ENCODE data around the gene ARFGEF3. TPM values are rescaled to one million over a fixed set of nuclear protein-coding genes. Genes with fewer than 3 reads are reported as not detected.

Gene ARFGEF3
- total RNA-seq, 1 donor from 2014 or later, result 0.15 TPM

DNA sequence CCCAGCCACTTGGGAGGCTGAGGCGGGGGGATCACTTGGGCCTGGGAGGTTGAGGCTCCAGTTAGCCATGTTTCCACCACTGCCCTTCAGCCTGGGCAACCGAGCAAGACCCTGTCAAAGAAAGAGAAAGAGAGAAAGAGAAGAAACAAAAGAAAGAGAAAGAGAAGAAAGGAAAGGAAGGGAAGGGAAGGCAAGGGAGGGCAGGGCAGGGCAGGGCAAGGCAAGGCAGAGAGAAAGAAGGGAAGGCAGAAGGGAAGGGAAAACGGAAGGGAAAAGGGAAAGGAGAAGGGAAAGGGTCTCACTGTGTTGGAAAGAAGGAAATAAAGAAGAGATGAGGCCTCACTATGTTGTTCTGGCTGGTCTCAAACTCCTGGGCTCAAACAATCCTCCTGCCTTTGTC is 104.4 kb downstream of the ARFGEF3 start:
- intact Hi-C loops (cut with micrococcal nuclease), result no loop called here

DNA sequence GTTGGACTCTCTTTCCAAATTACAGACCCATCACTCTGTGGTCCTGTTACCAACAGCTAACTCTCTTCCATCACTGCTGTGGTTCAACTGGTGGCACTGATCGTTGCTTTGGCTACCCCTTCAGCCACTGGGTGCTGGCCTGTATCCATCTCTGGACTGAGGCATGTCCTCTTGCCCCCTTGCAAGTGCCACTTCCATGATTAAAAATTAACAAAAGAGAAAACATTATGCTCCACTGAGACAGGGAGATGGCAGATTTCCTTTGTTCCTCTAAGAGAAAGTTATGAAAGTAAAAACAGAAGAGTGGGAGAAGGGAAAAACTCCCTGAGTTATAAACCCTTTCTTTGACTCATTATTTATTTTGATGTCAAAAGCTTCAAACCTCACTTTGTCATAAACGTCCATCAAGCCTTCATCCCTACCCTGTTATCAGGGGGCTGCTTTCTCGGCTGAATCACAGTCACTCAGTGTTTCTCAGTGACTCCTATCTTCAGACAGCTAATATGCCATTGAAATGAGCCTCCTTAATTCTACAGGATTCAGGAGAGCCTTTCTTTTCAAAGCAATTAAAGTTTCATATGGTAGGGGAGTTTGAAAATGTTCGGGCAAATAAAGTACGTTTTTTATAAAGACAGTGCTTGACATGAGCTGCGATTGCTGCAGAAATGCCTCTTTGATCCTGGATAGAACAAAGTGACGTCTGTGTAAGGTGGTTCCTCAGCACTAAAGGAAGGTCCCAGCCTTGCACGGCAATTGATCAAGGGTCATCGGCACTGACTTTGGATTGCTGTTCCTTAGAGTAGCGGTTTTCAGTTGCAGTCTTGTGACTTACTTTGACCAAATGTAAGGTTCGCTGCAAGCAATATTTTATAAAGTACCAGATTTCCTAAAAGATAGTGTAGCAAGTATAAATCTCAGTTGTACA is 106.5 kb downstream of the ARFGEF3 start:
- intact Hi-C loops (cut with micrococcal nuclease), result no loop called here

DNA sequence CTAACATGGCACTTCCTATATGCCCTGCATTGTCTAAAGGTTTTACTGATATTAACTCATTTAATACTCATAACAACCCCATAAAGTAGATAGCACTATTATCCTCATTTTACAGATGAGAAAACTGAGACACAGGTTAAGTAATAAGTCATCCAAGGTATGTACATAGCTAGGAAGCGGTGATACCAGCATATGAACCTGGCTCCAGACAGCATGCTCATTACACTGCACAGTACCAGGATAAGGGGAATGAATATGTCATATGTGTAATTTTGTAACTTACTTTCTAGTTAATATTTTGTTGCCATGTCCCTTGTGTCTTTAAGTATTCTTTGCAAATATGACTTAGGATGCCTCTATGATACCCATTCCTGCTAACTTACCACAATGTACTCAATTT is 109.7 kb downstream of the ARFGEF3 start:
- intact Hi-C loops (cut with micrococcal nuclease), result no loop called here

DNA sequence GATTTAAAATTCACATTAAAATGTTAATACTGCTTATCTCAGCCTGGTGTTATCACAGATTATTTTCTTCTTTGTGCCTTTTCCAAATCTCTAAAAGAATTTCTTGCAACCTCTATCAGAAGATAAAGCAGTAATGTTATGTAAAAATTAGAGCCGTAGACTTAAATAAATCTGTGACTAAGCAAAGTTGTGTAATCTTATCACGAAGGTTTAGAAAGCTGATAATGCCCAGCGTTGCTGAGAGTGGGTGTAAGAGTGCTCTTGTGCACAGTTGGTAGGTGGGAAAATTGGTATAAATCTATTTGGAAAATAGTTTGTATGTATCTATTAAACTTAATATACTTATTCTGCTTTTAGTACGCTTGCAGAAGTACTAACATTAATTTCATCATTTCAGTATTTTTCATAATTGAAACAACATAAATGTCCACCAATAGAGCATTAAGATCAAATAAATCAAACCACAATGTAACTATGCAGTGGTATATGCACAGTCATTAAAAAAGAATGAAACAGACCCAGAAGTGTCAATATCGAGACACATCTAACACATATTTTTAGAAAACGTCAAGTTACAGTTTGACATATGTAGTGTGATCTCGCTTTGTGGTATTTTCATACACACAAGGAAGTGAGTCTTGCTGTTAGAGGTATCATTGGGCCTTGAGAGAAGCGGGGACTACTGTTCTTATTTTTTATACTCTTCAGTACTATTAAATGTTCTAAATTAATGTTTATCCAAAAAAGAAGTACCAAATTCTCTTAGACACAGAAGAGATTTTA is 111.0 kb downstream of the ARFGEF3 start:
- intact Hi-C loops (cut with micrococcal nuclease), result no loop called here

DNA sequence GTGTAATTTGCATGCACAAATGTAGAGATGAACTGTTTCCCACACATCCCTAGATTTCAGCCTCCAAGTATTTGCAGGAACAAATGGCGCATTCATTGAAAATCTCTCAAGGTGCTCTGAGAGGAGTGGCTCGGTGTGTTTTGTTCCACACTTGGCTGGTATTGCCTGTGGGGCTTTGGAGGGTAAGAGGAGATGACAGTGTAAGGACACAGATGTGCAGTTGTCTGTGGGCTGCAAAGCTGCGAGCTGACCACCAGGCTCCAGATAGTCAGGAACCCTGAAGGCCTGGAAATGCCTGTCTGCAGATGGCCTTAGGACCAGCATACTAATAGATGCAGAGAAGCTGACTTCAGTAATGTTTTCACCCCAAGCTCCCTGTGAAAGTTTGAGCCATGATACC is 114.2 kb downstream of the ARFGEF3 start:
- intact Hi-C loops (cut with micrococcal nuclease), result no loop called here

DNA sequence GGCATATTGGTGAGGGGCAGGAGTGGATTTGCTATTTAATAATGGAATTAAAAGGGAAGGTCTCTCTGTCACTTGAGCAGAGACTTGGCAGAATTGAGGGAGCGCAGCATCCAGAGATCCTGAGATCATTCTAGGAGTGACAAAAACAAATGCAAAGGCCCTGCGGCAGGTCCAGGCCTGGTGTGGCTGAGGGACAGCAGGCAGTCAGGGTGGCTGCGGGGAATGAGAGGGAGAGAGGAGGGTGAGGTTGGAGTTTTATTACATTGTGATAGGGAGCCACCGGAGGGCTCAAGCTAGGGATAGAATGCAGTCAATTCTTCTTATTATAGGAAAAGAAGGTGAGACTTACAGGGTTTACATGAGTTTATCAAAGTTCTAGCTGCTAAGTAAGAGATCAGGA is 116.1 kb downstream of the ARFGEF3 start:
- intact Hi-C loops (cut with micrococcal nuclease), result no loop called here

DNA sequence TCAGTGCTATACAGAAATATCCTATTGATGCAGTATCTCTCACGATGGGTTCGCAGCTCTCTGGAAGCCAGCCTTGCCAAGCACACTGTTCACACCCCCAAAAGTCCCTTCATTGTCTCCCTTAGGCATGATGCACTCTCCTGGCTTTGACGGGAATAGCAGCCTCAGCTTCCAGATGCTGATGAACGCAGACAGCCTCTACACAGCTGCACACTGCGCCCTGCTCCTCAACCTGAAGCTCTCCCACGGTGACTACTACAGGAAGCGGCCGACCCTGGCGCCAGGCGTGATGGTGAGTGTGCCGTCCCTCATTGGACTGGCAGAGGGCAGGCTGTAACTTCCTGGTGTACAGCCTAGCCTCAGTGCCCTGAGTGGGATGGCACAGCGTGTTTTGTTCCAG is 116.6 kb downstream of the ARFGEF3 start:
- intact Hi-C loops (cut with micrococcal nuclease), result no loop called here

DNA sequence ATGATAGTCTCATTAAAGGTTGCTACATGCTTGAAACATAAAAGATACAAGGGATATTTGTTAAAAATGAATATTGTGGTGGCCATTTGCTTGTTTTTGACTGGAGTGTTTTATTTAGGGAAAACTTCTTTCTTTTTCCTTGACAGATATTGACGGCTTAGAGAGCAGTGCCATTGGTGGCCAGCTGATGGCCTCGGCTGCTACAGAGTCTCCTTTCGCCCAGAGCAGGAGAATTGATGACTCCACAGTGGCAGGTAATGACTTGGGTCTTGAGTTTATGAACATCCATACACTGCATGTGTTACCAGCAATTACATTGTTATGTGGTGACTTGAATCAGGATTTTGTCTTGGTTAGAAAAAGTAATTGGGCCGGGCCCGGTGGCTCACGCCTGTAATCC is 124.1 kb downstream of the ARFGEF3 start:
- intact Hi-C loops (cut with micrococcal nuclease), result loop anchor here (2.0 to 5.0 kb wide), 2 partner anchors 222 to 285 kb away; no protein-coding TSS in a partner anchor

DNA sequence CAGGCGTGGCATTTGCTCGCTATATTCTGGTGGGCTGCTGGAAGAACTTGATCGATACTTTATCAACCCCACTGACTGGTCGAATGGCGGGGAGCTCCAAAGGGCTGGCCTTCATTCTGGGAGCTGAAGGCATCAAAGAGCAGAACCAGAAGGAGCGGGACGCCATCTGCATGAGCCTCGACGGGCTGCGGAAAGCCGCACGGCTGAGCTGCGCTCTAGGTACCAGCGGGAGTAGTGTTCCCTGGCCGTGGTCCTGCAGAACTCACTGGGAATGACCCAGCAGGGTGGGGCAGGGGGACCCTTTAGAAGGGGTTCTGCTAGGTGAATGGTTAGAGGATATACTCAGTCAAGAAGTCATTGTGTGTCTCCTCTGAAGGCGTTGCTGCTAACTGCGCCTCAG is 125.0 kb downstream of the ARFGEF3 start:
- intact Hi-C loops (cut with micrococcal nuclease), result loop anchor here (1.0 to 5.0 kb wide), 3 partner anchors 170 to 286 kb away; no protein-coding TSS in a partner anchor

DNA sequence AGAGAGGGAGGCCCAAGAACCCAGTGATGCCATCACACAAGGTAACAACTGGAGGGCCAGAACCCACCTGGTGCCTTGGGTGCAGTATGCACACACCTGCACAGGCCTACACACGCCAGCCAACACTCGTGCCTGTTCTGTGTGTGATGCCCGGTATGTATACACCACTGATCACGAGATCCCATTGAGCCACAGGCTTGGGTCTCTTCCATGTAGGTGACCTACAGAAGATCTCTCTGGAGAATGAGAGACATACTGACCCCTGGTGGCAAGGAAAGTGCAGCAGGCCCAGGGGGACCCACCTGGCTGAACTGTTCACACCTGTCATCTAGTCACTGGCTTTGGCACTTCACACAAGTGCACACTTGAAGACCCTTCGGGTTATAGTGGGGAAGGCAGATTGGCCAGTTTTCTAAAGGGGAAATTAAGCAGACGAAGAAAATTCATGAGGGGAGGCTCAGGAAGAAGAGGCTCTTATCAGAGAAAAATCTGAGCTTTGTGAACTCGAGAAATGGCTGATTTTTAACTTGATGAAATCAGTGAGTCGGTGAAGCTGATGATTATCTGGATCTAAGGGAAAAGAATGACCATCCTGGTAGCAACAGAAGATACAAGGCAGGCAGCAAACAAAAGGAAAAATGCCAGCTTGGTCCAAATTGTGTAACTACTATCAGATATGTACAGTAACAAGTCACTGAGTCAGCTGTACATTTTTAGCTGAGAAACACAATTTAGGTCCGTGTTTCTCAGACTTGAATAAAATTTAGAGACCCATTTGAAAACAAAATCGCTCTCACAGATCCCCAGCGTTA is 125.6 kb downstream of the ARFGEF3 start:
- intact Hi-C loops (cut with micrococcal nuclease), result loop anchor here (1.0 to 5.0 kb wide), 3 partner anchors 171 to 287 kb away; no protein-coding TSS in a partner anchor

DNA sequence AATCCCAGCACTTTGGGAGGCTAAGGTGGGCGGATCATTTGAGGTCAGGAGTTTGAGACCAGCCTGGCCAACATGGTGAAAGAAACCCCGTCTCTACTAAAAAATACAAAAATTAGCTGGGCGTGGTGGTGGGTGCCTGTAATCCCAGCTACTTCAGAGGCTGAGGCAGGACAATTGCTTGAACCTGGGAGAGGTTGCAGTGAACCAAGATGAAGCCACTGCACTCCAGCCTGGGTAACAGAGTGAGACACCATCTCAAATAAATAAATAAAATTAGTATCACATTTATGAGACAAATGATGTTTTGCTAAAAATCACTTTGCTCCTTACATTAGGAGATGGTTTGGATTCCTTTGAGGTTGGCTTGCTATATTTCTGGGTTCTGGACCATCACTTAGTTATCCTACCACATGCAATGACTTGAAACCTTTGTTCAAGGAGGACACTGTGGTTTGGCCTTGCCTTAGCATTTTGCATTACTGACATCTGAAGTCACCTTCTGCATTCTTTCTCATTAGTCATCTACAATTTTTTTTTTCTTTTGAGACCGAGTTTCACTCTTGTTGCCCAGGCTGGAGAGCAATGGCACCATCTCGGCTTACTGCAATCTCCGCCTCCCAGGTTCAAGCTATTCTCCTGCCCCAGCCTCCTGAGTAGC is 126.8 kb downstream of the ARFGEF3 start:
- intact Hi-C loops (cut with micrococcal nuclease), result loop anchor here (5.0 kb wide), 1 partner anchor 219 kb away; no protein-coding TSS in a partner anchor

DNA sequence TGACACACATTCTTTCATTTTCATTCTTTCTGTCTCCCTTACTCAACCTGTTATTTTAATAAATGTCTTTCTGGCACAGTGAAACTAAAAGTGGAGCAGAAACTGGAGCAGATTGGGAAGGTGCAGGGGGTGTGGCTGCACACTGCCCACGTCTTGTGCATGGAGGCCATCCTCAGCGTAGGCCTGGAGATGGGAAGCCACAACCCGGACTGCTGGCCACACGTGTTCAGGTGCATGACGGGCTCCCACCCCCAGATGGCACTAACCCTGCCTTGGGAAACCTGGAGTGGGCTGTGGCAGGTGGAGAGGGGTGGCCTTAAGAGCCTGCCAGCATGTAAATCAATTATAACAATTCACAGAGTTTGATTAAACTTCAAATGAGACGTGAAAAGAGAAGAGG is 128.0 kb downstream of the ARFGEF3 start:
- intact Hi-C loops (cut with micrococcal nuclease), result loop anchor here (5.0 kb wide), 1 partner anchor 218 kb away; no protein-coding TSS in a partner anchor

DNA sequence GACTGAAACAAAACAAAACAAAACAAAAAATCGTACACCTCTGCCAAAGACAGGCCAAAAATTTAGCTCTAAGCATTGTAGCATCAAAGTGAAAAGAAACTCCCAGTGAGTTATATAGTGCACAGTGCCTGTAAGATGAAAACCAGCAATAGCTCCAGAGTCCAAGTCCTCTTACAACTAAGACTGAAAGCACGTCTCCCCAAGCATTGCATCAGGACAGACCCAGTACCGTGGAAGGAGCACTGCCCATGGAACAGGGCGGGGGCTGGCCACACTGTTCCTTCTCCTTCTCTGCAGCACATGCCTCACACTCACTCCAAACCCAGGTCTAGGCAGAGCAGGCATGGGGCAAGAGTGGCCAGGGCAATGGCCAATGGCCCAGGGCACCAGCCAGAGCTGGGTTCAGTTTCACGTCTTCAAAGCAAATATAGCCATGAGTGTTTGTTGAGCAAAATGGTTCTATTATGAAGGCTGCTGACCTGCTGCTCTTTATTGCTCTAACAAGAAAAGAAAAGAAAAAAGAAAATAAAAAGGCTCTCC is 128.8 kb downstream of the ARFGEF3 start:
- intact Hi-C loops (cut with micrococcal nuclease), result no loop called here

DNA sequence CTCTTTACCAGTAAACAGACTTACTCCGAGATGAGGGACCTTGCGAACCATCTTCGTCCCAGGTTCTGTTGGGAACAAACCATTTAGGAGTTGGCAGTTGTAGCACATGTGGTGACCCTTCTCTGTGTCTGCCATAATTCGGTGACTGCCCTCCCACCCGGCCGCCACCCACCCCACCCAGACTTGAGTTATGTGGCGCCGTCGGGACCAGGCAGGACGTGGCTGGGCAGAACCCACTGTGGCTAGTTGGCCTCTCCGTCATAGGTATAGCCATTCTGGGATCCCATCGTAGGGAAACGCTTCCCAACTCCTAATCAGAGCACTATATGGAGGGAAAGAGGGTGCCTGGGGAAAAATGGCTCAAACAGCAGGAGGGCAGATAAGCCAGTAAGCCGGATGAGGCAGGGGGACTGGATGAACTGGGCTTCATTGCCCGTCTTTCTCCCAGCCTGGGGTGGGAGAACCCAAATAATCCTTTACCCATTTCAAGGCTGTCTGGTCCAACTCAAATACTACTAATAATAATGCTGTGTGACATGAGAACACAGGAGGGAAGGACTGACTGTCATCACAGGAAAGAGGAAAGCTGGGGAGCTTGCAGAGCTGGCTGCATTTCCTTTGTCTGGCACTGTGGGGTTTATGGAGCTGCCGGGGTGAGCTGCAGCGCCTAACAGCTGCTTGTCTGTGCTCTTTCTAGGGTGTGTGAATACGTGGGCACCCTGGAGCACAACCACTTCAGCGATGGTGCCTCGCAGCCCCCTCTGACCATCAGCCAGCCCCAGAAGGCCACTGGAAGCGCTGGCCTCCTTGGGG is 129.5 kb downstream of the ARFGEF3 start:
- intact Hi-C loops (cut with micrococcal nuclease), result no loop called here

DNA sequence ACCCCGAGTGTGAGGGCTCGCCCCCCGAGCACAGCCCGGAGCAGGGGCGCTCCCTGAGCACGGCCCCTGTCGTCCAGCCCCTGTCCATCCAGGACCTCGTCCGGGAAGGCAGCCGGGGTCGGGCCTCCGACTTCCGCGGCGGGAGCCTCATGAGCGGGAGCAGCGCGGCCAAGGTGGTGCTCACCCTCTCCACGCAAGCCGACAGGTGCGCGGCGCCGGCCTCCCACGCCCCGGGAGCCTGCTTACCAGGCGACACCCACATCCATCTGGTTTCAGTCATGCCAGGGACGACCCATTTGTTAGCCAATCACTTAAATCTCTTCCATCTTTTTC is 130.1 kb downstream of the ARFGEF3 start:
- intact Hi-C loops (cut with micrococcal nuclease), result no loop called here

DNA sequence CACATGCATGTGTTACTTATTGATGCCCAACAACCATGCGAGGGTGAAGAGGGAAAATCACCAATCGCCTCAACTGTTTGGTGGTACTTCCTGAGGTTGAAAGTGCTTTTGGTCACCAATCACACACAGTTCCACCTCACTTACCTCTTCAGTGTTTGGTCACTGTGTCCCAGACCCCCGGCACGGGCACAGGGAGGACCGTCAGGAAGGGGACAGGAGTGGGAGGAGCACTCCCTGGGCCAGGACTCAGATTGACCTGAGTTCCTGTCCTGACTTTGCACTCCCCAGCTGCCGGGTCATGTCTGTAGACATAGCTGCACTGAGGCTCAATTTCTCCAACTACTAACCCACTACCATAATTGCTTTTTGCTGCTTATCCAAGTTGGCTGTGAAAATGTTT is 130.7 kb downstream of the ARFGEF3 start:
- intact Hi-C loops (cut with micrococcal nuclease), result no loop called here

DNA sequence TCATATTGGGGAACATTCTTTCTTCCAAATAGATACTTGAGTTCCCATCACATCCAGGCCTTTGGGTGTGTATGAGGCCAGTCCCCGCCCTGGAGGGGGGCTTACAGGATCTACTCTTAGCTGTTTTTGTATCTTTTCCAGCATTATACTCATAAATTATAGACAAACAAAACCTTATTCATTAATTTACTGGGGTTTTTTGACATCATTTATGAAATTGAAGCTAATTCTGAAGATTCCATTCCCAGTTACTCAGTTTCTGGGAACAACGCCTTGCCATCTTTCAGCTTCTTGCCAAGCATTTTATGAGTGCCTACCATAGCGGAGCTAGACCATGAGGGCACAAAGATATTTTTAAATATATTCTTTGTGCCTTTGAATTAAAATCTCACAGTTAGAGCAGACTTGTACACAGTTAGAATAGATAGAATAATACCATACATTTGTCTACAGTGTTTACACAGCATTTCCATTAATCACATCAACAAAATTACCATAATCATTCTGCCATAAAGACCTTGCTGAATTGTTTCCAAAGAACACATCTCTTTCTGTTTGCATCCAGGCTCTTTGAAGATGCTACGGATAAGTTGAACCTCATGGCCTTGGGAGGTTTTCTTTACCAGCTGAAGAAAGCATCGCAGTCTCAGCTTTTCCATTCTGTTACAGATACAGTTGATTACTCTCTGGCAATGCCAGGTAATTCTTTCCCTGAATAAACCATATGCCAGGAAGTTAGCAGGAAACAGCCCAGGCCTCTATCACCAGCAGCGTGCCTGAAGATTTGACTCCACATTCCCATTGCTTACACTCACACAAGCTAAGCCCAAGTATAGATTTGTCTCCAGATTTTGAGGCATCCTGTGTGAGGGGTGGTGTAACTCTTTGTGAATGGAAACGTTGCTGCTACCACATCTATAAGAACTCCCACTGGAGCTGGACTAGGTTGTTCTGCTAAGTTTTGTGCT is 132.0 kb downstream of the ARFGEF3 start:
- intact Hi-C loops (cut with micrococcal nuclease), result no loop called here

DNA sequence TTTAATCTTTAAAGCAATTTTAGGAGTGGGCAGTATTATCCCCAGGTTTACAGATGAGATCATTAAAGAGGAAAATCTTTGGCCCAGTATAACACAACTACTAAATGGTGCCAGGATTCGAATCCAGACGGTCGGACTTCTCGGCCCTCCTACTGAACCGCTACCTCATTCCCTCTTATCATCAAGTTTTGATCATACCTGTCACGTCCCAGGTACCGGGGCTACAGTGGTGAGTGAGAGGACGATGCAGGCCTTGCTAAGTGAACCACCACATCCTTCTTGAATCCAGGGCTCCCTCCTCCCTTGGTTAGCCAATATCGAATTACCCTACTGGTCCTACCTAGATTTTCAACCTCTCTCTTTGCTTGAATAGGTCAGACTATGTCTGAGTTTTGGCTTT is 134.6 kb downstream of the ARFGEF3 start:
- intact Hi-C loops (cut with micrococcal nuclease), result no loop called here

DNA sequence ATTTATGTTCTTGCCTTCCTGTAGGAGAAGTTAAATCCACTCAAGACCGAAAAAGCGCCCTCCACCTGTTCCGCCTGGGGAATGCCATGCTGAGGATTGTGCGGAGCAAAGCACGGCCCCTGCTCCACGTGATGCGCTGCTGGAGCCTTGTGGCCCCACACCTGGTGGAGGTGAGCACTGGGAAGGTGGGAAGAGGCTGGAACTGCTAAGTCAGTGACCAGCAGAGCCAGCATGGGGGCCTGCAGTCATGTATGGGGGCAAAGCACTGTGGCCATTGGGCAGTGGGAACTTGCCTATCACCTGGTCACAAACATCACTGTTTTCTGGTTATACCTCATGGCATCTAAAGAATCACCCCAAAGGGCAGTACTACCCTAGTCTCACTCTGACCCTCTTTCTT is 135.0 kb downstream of the ARFGEF3 start:
- intact Hi-C loops (cut with micrococcal nuclease), result no loop called here
